Activated T-cell treated with anti-CD3 and anti-CD28 coated beads for 48 hours (primary cell): ENCODE results near the gene CYP39A1.

ENCODE experiments used
- DNase-seq: peaks from one replicate; pipeline ENCODE4 v3.0.0-alpha.2; 2020; ENCODE audit warnings: low read depth

The CYP39A1 gene

GRCh38 chr6:46511320-46511719 is 141.3 kb downstream of the CYP39A1 start:
- no peak for DNase-seq

- no peak for DNase-seq
Measured at GRCh38 chr6:46510651-46511050, 142.0 kb downstream of the CYP39A1 start.

- DNase-seq, result no peak
Measured at GRCh38 chr6:46509981-46510510, 142.6 kb downstream of the CYP39A1 start.

- DNase-seq, result no peak
Measured at GRCh38 chr6:46509063-46509462, 143.6 kb downstream of the CYP39A1 start.

GRCh38 chr6:46507426-46507825 is 145.2 kb downstream of the CYP39A1 start:
- DNase-seq, result no peak

GRCh38 chr6:46505693-46506512 is 146.7 kb downstream of the CYP39A1 start:
- DNase-seq, result no peak

GRCh38 chr6:46504242-46504641 is 148.4 kb downstream of the CYP39A1 start:
- DNase-seq, result no peak

GRCh38 chr6:46502486-46503119 is 150.0 kb downstream of the CYP39A1 start:
- no peak for DNase-seq

- DNase-seq, result no peak
Measured at GRCh38 chr6:46501136-46502089, 151.2 kb downstream of the CYP39A1 start.

- no peak for DNase-seq
Measured at GRCh38 chr6:46500382-46500781, 152.2 kb downstream of the CYP39A1 start.
